ENCODE data around the gene HIC2.
"Not testable (repeated sequence)": the region's sequence is repeated elsewhere in the genome, so short reads cannot be mapped to it uniquely, and the experiment has no call there.

DNA sequence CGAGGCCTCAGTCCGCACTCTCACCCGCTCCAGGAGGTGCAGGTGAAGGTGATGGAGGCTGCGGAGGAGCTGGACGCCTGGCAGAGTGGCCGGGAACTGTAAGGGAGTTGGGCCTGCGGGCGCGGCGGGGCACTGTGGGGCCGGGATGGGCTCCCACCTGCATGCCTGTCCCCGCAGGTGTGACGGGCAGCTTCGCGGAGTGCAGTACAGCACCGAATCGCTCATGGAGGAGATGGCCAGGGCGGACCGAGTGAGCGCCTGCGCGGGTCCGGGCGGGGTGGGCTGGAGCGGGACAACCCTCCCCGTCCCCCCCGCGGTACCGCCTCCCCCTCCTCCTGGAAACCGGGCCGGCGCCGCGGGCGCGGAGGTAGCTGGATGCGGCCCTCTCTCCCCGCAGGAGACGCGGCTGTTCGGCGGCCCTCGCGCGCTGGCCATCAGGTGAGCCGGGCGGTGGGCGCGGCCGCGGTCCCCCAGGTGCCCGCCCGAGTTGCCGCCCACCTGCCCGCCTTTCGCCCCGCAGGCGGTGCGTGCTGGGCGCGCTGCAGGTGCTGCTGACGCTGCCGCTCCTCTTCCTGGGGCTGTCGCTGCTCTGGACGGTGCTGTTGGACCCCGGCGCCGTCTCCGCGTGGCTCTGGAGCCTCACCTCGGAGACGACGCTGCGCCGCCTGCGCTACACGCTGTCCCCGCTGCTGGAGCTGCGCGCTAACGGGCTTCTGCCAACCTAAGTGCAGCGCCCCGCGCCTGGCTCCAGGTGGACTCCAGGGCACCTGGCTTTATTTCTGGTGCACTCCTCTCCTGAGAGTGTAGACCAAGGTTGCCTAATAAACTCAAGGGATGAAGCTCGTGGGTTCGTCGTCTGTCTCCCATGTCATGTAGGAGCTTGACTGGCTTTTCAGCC lies 52.2 kb downstream of the HIC2 start:
- TF ChIP-seq POLR2AphosphoS5 (IDR thresholded peaks at IDR 0.05; ENCODE audit: borderline replicate concordance, low read depth, low read length); EZH2 (IDR thresholded peaks at IDR 0.05); FOXP2 (optimal IDR thresholded peaks at IDR 0.05; ENCODE audit: control extremely low read depth, extremely low read length, insufficient read depth): not testable (repeated sequence)

All from SK-N-MC (cell line).